H1 (cell line): ENCODE results near the gene ATP6V1C2. TPM values are rescaled to one million over a fixed set of nuclear protein-coding genes. Genes with fewer than 3 reads are reported as not detected.
A peak's percentile ranks its signal among the peaks of the same experiment; 100 is the strongest.

Source experiments
- CTCF ChIA-PET: fragments of 300-600 bp; sonication (Branson Sonifier 250); formaldehyde crosslinking; loops from one replicate; lab custom pipeline; 2021; ENCODE audit not compliant: partially characterized antibody; lab: Charles Lee
- POLR2A ChIA-PET: fragments of 300-600 bp; sonication (Branson Sonifier 250); formaldehyde crosslinking; loops from one replicate; lab custom pipeline; 2021; ENCODE audit warnings: inconsistent platforms; ENCODE audit not compliant: partially characterized antibody; lab: Charles Lee
- DNase-seq, 2 experiments: peaks; one replicate each; pipeline versions ENCODE4 v3.0.0 to v3.0.0-alpha.2; 2010 to 2022; ENCODE audit warnings: low spot score in 2 of 2, low read depth in 1 of 2, mixed read lengths in 1 of 2
- FAIRE-seq: peaks from 2 replicates; lab custom pipeline; 2011; peaks lifted over from hg19 to GRCh38; lab: Jason Lieb, UNC
- H2AFZ ChIP-seq: 2 replicates; pipeline ENCODE4 v1.8.1; 2012; ENCODE audit warnings: low read length, inconsistent platforms
- H2AK5ac ChIP-seq: 2 replicates; pipeline ENCODE4 v1.6.1; 2013; ENCODE audit warnings: low read depth, low read length
- H2BK120ac ChIP-seq: replicated peaks from 2 replicates; pipeline ENCODE3; 2013; ENCODE audit warnings: low read depth, low read length, inconsistent platforms
- H2BK12ac ChIP-seq: 2 replicates; pipeline ENCODE4 v1.6.1; 2013; ENCODE audit warnings: low read depth, low read length
- H2BK15ac ChIP-seq: 2 replicates; pipeline ENCODE4 v1.6.1; 2013; ENCODE audit warnings: low read length
- H2BK20ac ChIP-seq: 2 replicates; pipeline ENCODE4 v1.6.1; 2013; ENCODE audit warnings: low read length
- H2BK5ac ChIP-seq: 2 replicates; pipeline ENCODE4 v1.6.1; 2013; ENCODE audit warnings: low read depth, low read length
- H3K14ac ChIP-seq: 2 replicates; pipeline ENCODE4 v1.6.1; 2013; ENCODE audit warnings: inconsistent platforms; ENCODE audit not compliant: insufficient read length
- H3K18ac ChIP-seq: 2 replicates; pipeline ENCODE4 v1.6.1; 2013; ENCODE audit warnings: low read length; ENCODE audit errors: extremely low read depth
- H3K23ac ChIP-seq: 2 replicates; pipeline ENCODE4 v1.6.1; 2013; ENCODE audit warnings: inconsistent platforms; ENCODE audit not compliant: insufficient read length
- H3K23me2 ChIP-seq: 2 replicates; pipeline ENCODE4 v1.6.1; 2013; ENCODE audit warnings: low read depth, low read length
- H3K27ac ChIP-seq: 2 replicates; pipeline ENCODE4 v1.6.1; 2011; ENCODE audit warnings: low read depth, low read length, inconsistent platforms
- H3K27me3 ChIP-seq, 4 experiments: replicated peaks in 1 of 4; 1 replicate in 1 of 4; 2 replicates in 3 of 4; pipeline versions ENCODE4 v1.6.1 to v1.8.1; 2011 to 2013; ENCODE audit warnings: low read length in 3 of 4, mild to moderate bottlenecking in 3 of 4, inconsistent platforms in 2 of 4, mixed read lengths in 2 of 4, moderate library complexity in 1 of 4; ENCODE audit not compliant: control insufficient read depth in 3 of 4, insufficient read depth in 3 of 4; ENCODE audit errors: extremely low read depth in 1 of 4
- H3K36me3 ChIP-seq, 4 experiments: 2 replicates each; pipeline versions ENCODE4 v1.6.1 to v1.8.1; 2011 to 2013; ENCODE audit warnings: mild to moderate bottlenecking in 4 of 4, low read length in 3 of 4, moderate library complexity in 2 of 4, control low read depth in 1 of 4, inconsistent platforms in 1 of 4; ENCODE audit not compliant: insufficient read depth in 4 of 4, control insufficient read depth in 2 of 4
- H3K4ac ChIP-seq: replicated peaks from 2 replicates; pipeline ENCODE3; 2013; ENCODE audit warnings: low read length, low read depth, mixed read lengths, inconsistent platforms; ENCODE audit not compliant: insufficient read length
- H3K4me1 ChIP-seq, 4 experiments: replicated peaks in 1 of 4; 1 replicate in 1 of 4; 2 replicates in 3 of 4; pipeline versions ENCODE4 v1.6.1 to v1.8.1; 2011 to 2013; ENCODE audit warnings: low read length in 3 of 4, inconsistent platforms in 2 of 4, mixed read lengths in 1 of 4; ENCODE audit not compliant: insufficient read depth in 4 of 4, control insufficient read depth in 3 of 4
- H3K4me2 ChIP-seq, 2 experiments: 2 replicates each; pipeline versions ENCODE4 v1.6.1 to v1.8.1; 2011 to 2013; ENCODE audit warnings: low read depth in 2 of 2, low read length in 2 of 2, control low read depth in 1 of 2, inconsistent platforms in 1 of 2, mild to moderate bottlenecking in 1 of 2; ENCODE audit not compliant: insufficient read depth in 1 of 2
- H3K4me3 ChIP-seq, 4 experiments: fragments of 200-600, 300-600 bp in 1 of 4; sonication (generic), shearing (Covaris generic), sonication (Bioruptor Twin) in 1 of 4; 2 replicates each; pipeline versions ENCODE4 v1.5.1 to v1.8.1; 2011 to 2016; ENCODE audit warnings: low read length in 4 of 4, low read depth in 3 of 4, control low read depth in 2 of 4, inconsistent platforms in 2 of 4, mild to moderate bottlenecking in 2 of 4, mixed read lengths in 1 of 4, moderate library complexity in 1 of 4; ENCODE audit not compliant: insufficient read depth in 2 of 4; ENCODE audit errors: extremely low read depth in 1 of 4
- H3K56ac ChIP-seq: replicated peaks from 2 replicates; pipeline ENCODE3; 2013; ENCODE audit warnings: low read depth, mild to moderate bottlenecking, mixed read lengths, low read length, inconsistent platforms; ENCODE audit not compliant: insufficient read length
- H3K79me1 ChIP-seq: 2 replicates; pipeline ENCODE4 v1.6.1; 2013; ENCODE audit warnings: low read depth, low read length, control low read depth
- H3K79me2 ChIP-seq, 2 experiments: 2 replicates each; pipeline versions ENCODE4 v1.6.1 to v1.8.1; 2012 to 2013; ENCODE audit warnings: low read length in 2 of 2, mild to moderate bottlenecking in 2 of 2, inconsistent platforms in 1 of 2; ENCODE audit not compliant: insufficient read depth in 2 of 2, control insufficient read depth in 1 of 2
- H3K9ac ChIP-seq, 4 experiments: replicated peaks in 1 of 4; 1 replicate in 1 of 4; 2 replicates in 3 of 4; pipeline versions ENCODE4 v1.6.1 to v1.8.1; 2011 to 2013; ENCODE audit warnings: low read depth in 3 of 4, low read length in 3 of 4, control low read depth in 2 of 4, mild to moderate bottlenecking in 2 of 4, moderate library complexity in 2 of 4, inconsistent platforms in 1 of 4; ENCODE audit errors: extremely low read depth in 1 of 4
- H3K9me3 ChIP-seq, 2 experiments: 2 replicates each; pipeline versions ENCODE4 v1.6.1 to v1.8.1; 2012 to 2013; ENCODE audit warnings: mild to moderate bottlenecking in 2 of 2, moderate library complexity in 2 of 2, control low read depth in 1 of 2, inconsistent platforms in 1 of 2, low read depth in 1 of 2, low read length in 1 of 2, mixed read lengths in 1 of 2; ENCODE audit not compliant: insufficient read depth in 2 of 2
- H4K20me1 ChIP-seq, 2 experiments: replicated peaks in 1 of 2; 2 replicates each; pipeline versions ENCODE3 to v1.8.1; 2011 to 2013; ENCODE audit warnings: inconsistent platforms in 2 of 2, low read length in 2 of 2, mild to moderate bottlenecking in 1 of 2; ENCODE audit not compliant: insufficient read depth in 2 of 2, control insufficient read depth in 1 of 2
- H4K5ac ChIP-seq: 2 replicates; pipeline ENCODE4 v1.6.1; 2013; ENCODE audit warnings: low read length, low read depth, mixed read lengths, inconsistent platforms; ENCODE audit not compliant: insufficient read length
- H4K8ac ChIP-seq: 2 replicates; pipeline ENCODE4 v1.8.0; 2013; ENCODE audit warnings: mild to moderate bottlenecking, moderate library complexity, low read length, inconsistent platforms; ENCODE audit not compliant: insufficient read depth; ENCODE audit errors: extremely low read depth
- H4K91ac ChIP-seq: replicated peaks from 2 replicates; pipeline ENCODE3; 2013; ENCODE audit warnings: low read length, mixed read lengths, inconsistent platforms; ENCODE audit not compliant: insufficient read length
- BACH1 ChIP-seq: IDR thresholded peaks from 2 replicates; pipeline ENCODE4 v1.6.1; 2012; ENCODE audit warnings: low read length, improper control_type of control experiment
- BCL11A ChIP-seq, 2 experiments: IDR thresholded peaks; one replicate each; pipeline ENCODE4 v1.6.1; 2011; ENCODE audit warnings: low read depth in 2 of 2, low read length in 2 of 2, mild to moderate bottlenecking in 2 of 2
- BRCA1 ChIP-seq: IDR thresholded peaks from 2 replicates; pipeline ENCODE4 v1.6.1; 2012; ENCODE audit warnings: low read depth, low read length, improper control_type of control experiment
- CBX5 ChIP-seq: fragments of 300-800, 300-1000 bp; sonication (generic); IDR thresholded peaks from 2 replicates; pipeline ENCODE4 v1.7.1; 2016; ENCODE audit warnings: antibody characterized with exemption, low read length, low read depth
- CREB1 ChIP-seq: IDR thresholded peaks from 2 replicates; pipeline ENCODE4 v1.6.1; 2012; ENCODE audit warnings: inconsistent platforms
- CTCF ChIP-seq, 3 experiments: IDR thresholded peaks; 1 replicate in 2 of 3; 2 replicates in 1 of 3; pipeline versions ENCODE4 v1.5.1 to v1.6.1; 2011; ENCODE audit warnings: low read length in 3 of 3, mild to moderate bottlenecking in 3 of 3, inconsistent platforms in 2 of 3, low read depth in 1 of 3, moderate library complexity in 1 of 3; ENCODE audit not compliant: insufficient read depth in 1 of 3; ENCODE audit errors: control extremely low read depth in 1 of 3
- E2F6 ChIP-seq: IDR thresholded peaks from 2 replicates; pipeline ENCODE4 v1.6.1; 2012; ENCODE audit warnings: inconsistent platforms
- EP300 ChIP-seq, 2 experiments: IDR thresholded peaks; 1 replicate in 1 of 2; 2 replicates in 1 of 2; pipeline ENCODE4 v1.6.1; 2011 to 2012; ENCODE audit warnings: low read depth in 2 of 2, low read length in 2 of 2, mild to moderate bottlenecking in 2 of 2, borderline replicate concordance in 1 of 2, inconsistent platforms in 1 of 2, moderate library complexity in 1 of 2
- RAD21 ChIP-seq, 2 experiments: IDR thresholded peaks in 1 of 2; conservative IDR thresholded peaks in 1 of 2; 2 replicates each; pipeline ENCODE4 v1.6.1; 2011; ENCODE audit warnings: low read depth in 2 of 2, low read length in 2 of 2, improper control_type of control experiment in 1 of 2, inconsistent platforms in 1 of 2, mild to moderate bottlenecking in 1 of 2, moderate library complexity in 1 of 2
- WGBS, 2 experiments: shearing (Covaris generic) in 1 of 2; methylation state at CpG; one replicate each; pipeline versions ENCODE4 v1.1.6 to v1.1.7; 2013 to 2015; ENCODE audit warnings: low lambda C conversion rate in 2 of 2, mixed read lengths in 2 of 2, inconsistent platforms in 1 of 2, low coverage in 1 of 2, missing lambda C conversion rate in 1 of 2; ENCODE audit not compliant: insufficient replicate concordance in 2 of 2, insufficient coverage in 1 of 2, insufficient read length in 1 of 2; ENCODE audit errors: extremely low coverage in 1 of 2, missing lambda C conversion rate in 1 of 2; 5-methylcytosine and 5-hydroxymethylcytosine counted together
- polyA plus RNA-seq, 7 experiments: library from polyadenylated mRNA; depleted of rRNA in 3 of 7; stranded (reverse) in 5 of 7; unstranded in 2 of 7; fragments of >200 nt in 5 of 7; fragments of 200-250 nt in 2 of 7; gene quantifications; 1 replicate in 5 of 7; 2 replicates in 1 of 7; 4 replicates in 1 of 7; pipeline versions ENCODE4 v1.2.1 to v1.2.3, GENCODE V29; 2011 to 2013; ENCODE audit warnings: missing spikeins in 2 of 7, mixed read lengths in 2 of 7
- total RNA-seq: library from RNA; stranded (reverse); fragmentation: NEBNext Ultra II Directional; extraction: Animal tissue kit (Norgen Biotek cat#: 25700); gene quantifications from 2 replicates; pipeline ENCODE4 v1.2.1, GENCODE V29; 2021

Gene ATP6V1C2
- total and polyA plus RNA-seq, 2 of the 8 experiments (the other 6 are each of a cell fraction or from before 2014, with no cell fraction given), result 0.29 to 0.74 TPM

- Histone ChIP-seq H3K79me2 (no peaks in the 10 kb centered on the region), H3K14ac (no peak overlapping the region), H4K8ac (no peak overlapping the region), H3K9me3 (no peaks in the 10 kb centered on the region), H3K27me3 (no peaks in the 10 kb centered on the region), H2BK15ac (no peak overlapping the region), H2BK120ac (no peak overlapping the region), H4K20me1 (no peaks in the 10 kb centered on the region), H3K18ac (peak overlapping the region; percentile 89; the same call in 1 of the 2 replicates), H3K9ac (no peak overlapping the region), H3K36me3 (no peaks in the 10 kb centered on the region), H3K23ac (no peak overlapping the region), H3K23me2 (no peaks in the 10 kb centered on the region), H2AK5ac (no peak overlapping the region), H2AFZ (peak overlapping the region; percentile 97), H3K27ac (no peak overlapping the region), H4K5ac (no peak overlapping the region), H3K79me1 (no peaks in the 10 kb centered on the region), H2BK20ac (no peak overlapping the region), H3K56ac (no peak overlapping the region), H3K4me3 (no peak overlapping the region), H3K4ac (no peak overlapping the region), H4K91ac (no peak overlapping the region), H3K4me1 (peaks cover 0 to 7% (median 0%) of the 10 kb centered on the region in 4 experiments; a peak in 2 of 7 replicates), H2BK5ac (no peak overlapping the region), H2BK12ac (no peak overlapping the region; the same call in 1 of the 2 replicates), H3K4me2 (peak overlapping the region in 1 of 2 experiments; percentile 27; a peak in 2 of 4 replicates)
- peak; percentile 41 to 72 for DNase-seq
- peak; percentile 84 for FAIRE-seq
- WGBS, 2 experiments, result 47% methylated on average over 7 of the region's 7 CpGs; no CpG with 5 or more reads in 1 of the 2 experiments
- POLR2A ChIA-PET, result no interaction called here
- CTCF ChIA-PET, result interaction anchor here (0.6 to 2.0 kb wide), 17 partner anchors 10 to 89 kb away, joined by 3 to 8 read pairs (median 4); no protein-coding TSS in a partner anchor
- TF ChIP-seq RAD21 (IDR thresholded peaks at IDR 0.05 in 1 of 2, conservative IDR thresholded peaks at IDR 0.05 in 1 of 2; ENCODE audit: low read depth in 2 of 2, low read length in 2 of 2), result peak; percentile 79 to 82
- no peak for TF ChIP-seq BACH1
- TF ChIP-seq EP300 (IDR thresholded peaks at IDR 0.05; ENCODE audit: borderline replicate concordance in 1 of 2, low read depth in 2 of 2, low read length in 2 of 2), result no peak
- no peak for TF ChIP-seq E2F6
- no peak for TF ChIP-seq CREB1
- TF ChIP-seq BRCA1, result no peak
- no peak for TF ChIP-seq BCL11A (IDR thresholded peaks at IDR 0.05; ENCODE audit: low read depth in 2 of 2, low read length in 2 of 2)
- TF ChIP-seq CBX5, result no peak
- TF ChIP-seq CTCF (IDR thresholded peaks at IDR 0.05; ENCODE audit: control extremely low read depth in 1 of 3, insufficient read depth in 1 of 3, low read depth in 1 of 3, low read length in 3 of 3), result peak; percentile 63 to 85 (median 80)
Measured at GRCh38 chr2:10709290-10709939, 12.0 kb upstream of the ATP6V1C2 start.
